GM21529 (cell line): ENCODE measurements around the gene VPS41.

ENCODE experiments used
- ATAC-seq: cut with Tn5 transposase; IDR thresholded peaks from one replicate; pipeline ENCODE4 v1.9.1; 2021; ENCODE audit not compliant: unreplicated experiment

VPS41 gene

DNA sequence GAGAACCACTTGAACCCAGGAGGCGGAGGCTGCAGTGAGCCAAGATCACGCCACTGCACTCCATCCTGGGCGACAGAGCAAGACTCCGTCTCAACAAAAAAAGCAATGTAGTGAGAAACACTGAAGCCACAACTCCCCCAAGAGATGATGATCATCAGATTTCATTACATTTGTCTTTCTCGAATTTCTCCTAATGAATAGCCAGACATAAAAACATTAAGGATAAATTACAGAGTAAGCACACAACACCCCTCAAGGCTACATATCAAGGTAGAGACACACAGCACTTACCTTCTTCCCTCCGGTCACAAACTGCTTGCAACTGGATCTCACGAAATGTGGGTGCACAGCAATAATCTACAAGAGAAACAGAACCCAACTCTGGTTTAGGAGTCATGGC lies 91.5 kb downstream of the VPS41 start:
- no peak for ATAC-seq

GRCh38 chr7:38813768-38814167 lies 95.2 kb downstream of the VPS41 start:
- no peak for ATAC-seq

- no peak for ATAC-seq
These were observed 102.1 kb downstream of the VPS41 start for GRCh38 chr7:38806912-38807311.

- no peak for ATAC-seq
These were observed 107.2 kb downstream of the VPS41 start for GRCh38 chr7:38801786-38802185.

DNA sequence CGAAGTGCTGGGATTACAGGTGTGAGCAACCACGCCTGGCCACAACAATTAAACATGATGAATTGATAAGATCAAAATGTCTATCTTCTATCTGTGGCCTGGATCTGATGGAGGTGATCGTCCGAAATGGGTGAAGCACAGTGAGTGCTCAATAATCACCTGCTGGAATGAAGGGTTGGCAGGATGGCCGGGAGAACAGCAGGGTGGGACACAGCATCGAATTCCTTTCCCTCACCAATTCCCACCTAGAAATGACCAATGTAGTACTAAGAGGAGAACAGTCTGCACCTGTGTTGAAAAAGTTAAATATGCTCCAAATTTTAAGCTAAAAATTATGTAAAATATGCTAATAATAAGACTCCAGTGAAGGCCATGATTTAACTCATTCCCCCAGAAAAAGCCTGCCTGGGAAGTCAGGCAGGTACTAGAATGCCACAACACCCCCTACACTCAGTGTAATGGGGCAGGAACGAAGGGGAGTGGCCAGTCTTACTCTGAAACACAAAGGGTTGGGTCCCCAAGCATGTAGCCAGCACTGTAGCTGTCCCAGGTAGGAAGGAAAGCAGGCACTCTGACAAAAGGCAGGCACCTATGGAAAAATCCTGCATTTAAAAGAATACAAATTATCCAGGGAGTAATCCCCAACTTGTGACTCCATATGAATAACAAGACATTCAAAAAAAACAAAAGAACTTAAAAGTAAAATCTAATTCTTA lies 110.3 kb downstream of the VPS41 start:
- no peak for ATAC-seq

DNA sequence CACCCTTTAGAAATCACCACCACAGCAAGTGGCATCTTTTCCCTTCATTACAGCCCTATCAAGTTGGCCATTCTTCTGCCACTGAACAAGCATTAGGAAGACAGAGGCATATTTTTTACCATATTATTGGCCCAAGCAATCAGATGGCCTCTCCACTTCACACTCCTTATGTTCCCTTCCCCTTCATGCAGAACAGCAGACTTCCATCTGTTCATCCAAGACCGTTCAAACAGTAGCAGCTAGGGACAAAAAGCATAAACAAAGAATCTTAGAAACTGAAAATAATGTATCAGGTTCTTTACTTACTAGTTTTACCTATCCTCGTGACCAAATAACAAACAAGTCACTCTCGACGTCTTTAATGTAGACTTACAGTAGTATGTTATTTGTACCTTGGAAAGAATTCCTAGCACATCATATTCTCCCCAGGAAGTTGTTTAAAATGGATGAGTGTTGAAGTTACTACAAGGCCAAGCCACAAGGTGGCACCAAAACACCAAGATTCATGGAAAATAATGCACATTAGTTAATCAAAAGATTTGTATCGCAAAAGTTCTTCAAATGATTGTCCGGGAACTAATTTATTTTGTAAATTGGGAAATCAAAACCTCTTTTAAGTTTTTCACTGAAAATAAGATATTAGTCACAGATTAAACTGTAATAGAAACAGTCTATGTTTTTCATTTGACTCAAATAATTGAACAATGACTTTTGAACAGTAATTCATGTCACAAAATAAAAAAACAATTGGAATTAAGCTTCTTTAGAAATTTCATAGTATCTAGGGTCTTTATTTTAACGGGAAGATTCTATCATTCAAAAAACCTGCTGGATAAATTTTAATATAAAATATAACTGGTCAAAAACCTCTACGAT lies 112.1 kb downstream of the VPS41 start:
- no peak for ATAC-seq

DNA sequence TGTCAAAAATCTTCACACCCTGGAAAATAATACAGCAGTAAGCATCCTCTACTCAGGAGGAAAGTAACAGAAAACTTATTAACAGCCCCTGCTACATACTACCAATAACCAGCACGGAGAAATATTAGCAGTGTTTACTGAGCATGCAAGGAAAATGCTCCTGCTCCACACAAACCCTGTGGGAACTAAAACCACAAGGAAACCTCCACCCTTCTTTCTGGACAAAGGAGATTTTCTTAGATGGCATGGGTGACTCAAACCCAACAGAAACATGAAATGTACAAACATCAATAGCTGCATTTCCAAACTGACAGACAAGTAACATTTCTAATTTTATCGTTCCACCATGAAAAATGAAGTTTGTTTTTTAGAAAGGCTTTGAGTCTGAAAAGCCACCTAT lies 113.4 kb downstream of the VPS41 start:
- no peak for ATAC-seq

DNA sequence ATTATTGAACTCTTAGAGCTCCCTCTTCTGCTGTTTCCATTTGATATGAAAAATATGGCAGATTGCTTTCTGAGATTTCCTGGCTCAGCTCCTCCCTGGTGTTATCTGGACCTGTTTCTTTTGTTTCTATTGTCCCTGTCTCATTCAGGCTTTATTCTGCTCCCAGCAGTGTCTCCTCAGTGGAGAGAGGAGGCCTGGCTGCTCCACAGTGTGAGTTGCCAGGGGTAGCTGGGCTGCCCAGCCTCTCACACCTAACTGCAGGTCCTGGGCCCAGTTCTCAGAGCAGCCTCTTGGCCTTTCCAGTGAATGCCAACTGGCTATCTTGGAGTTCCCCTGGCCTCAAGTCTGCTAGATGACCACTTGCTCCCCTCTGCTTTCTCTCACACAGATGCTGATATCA lies 127.0 kb downstream of the VPS41 start:
- no peak for ATAC-seq

DNA sequence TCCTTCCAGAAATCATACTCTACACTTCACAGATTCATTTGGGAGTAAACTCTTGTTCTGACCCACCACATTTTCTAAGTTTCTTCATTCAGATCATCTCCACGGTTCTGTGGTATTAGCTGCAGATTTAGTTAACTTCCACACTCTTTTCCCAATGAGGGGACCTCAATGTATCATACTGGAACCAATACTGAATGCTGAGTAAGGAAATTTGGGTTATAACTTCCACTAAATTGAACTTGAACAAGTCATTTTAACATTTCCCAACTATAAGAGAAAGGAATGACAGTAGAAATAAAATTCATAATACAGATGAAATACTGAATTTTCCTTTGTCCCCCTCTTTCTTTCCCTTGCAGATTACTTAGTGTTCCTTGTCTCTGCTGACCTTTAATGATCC lies 131.4 kb downstream of the VPS41 start:
- no peak for ATAC-seq

DNA sequence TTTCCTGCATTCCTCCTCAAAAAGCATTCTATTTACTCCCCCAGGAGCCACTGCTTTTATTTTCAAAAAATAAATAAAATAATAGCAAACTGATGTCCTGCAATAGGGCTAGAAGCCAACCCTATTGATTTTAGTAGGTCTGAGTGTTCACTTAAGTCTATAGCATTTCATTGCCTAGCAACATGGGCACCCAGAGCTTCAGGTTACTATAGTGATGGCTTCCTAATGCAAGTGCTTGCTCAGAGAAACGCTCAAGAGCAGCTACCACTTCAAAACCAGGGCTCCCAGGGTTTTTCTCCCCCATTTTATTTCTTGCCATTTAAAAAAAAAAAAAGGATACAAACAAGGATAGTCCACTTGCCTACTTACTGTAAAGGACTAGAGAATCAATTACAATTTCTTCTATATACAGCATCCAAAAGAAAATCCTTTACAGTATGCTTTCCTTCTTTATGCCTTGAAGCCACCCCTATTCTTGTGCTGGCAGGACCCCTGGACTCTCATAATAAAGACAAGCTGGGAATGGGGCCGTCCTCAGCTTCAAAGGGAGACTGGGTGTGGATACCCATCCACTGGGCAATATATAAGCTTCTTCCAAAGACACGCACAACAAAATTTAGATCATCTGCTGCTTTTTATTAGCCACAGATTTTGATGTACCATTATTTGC lies 133.3 kb downstream of the VPS41 start:
- no peak for ATAC-seq

DNA sequence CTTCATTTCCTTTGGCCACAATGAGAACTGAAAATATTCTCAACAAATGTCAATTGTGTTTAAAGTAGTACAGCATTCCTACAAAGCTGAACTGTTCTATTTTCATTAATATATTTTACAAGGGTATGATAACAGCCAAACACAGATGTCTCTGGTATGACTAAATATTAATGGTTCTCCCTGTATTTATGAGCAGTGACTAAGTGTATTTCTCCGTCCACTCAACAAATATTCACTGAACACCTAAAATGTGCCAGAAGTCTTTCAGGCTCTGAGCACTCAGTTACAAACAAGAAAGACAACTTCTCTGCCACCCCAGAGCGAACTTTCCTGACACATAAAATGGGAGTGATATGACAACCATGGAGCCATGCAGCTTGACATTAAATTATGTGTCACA lies 135.6 kb downstream of the VPS41 start:
- ATAC-seq, result no peak

GRCh38 chr7:38760226-38760625 lies 148.8 kb downstream of the VPS41 start:
- no peak for ATAC-seq

- ATAC-seq, result no peak
These were observed 150.0 kb downstream of the VPS41 start for GRCh38 chr7:38759028-38759427.

- ATAC-seq, result no peak
These were observed 151.1 kb downstream of the VPS41 start for GRCh38 chr7:38757931-38758330.

DNA sequence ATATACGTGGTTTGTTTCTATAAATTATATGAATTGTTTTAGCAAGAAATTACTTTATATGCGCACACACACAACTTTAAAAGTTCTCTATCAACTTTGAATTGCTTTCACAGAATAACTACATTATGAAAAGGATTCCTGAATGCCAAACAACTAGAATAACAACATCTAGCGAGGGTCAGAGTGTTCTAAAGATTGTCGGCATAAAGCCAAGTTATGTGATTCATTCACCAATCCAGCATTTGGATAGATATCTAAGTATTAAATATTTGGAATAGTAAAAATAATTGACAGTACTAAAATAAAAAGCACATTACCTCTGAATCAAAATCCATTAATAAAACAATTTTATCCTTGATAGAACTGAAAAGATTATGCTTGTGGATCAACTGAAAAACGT lies 152.5 kb downstream of the VPS41 start:
- ATAC-seq, result no peak

- no peak for ATAC-seq
These were observed 155.6 kb downstream of the VPS41 start for GRCh38 chr7:38753347-38753746.

DNA sequence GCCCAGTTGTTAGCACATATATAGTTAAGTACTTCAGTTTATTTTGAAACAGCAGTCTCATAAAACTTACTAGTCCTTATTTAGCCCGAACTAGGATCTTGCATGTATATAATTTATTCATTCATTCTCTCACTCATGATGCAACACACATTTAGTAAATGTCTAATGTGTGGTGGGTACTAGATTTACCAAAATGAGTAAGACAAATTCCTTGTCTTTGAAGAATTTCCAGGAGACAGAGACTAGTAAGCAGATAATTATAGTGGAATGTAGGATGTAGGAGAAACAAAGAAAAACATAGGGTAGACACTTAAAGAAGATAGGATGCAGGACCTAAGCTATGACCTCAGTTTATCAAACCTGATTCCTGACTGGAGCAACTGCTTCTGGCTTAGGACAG lies 157.6 kb downstream of the VPS41 start:
- no peak for ATAC-seq

DNA sequence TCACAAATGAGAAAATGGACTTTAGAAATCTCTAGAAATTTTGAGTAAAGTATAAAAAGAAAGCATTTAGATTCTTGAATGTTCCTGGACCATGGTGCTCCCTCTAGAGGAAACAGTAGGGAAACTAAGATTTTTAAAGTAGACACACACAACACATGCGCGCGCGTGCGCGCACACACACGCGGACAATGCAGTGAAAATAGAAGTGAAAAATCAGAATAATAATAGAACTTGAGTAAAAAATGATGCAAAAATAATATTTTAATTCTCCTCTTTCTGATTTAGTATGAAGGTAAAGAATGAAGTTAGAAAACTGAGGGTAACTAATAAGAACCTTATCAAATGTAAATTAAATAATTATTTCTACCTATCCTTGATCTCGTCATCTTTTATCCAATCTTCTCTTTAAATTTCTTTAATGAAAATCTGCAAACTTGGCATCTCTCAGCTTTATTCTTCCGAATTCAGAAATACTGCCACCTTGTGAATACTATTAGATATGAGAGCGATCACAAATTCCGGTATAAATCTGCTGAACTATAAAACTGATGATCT lies 160.9 kb downstream of the VPS41 start:
- no peak for ATAC-seq

DNA sequence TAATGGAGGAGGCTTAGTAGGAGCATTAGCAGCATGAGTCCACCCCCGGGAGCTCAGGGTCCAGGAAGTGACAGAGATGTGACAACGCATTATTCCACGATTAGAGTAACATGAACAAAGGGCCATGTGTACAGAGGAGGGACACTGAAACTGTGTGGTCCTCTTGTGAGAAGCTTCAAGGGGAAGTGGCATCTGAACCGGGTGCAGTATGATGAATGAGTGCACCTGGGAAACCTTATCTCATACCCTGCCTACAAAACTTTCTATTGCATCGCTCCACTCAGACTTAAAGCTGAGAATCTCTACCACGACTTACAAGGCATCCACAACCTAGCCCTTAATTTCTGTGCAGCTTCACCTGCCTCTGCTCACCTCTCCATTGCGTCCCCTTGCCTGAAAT lies 162.6 kb downstream of the VPS41 start:
- no peak for ATAC-seq

DNA sequence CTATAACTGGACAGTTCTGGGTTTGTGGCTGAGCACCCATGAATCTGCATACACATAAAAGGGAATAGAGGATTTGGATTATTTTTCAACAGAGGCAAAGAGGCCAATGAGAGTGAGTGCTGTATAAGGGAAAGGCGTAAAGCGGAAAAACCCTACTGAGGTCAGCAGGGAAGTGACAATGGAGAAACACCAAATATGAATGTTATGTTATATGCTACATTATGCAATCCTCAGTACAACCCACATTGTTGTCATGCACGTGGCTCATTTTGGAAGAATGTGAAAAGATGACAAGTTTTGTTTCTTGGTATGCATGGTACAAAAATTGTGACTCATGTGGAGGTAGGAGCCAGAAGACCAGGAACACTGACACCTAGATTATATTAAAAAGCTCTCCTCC lies 164.2 kb downstream of the VPS41 start:
- no peak for ATAC-seq

GRCh38 chr7:38743899-38744298 lies 165.1 kb downstream of the VPS41 start:
- ATAC-seq, result no peak

GRCh38 chr7:38740041-38740440 lies 168.9 kb downstream of the VPS41 start:
- ATAC-seq, result no peak
